EL (cell line): ENCODE results near the gene CLDN3.
A peak's percentile ranks its signal among the peaks of the same experiment; 100 is the strongest.

Experiments used
- DNase-seq: peaks from one replicate; pipeline ENCODE4 v3.0.0-alpha.2; 2016

The CLDN3 gene

GRCh38 chr7:73770860-73771670 is 995 bp upstream of the CLDN3 start:
- no peak for DNase-seq

GRCh38 chr7:73769481-73770001 is 529 bp downstream of the CLDN3 start:
- DNase-seq, result no peak

- DNase-seq, result no peak
Measured at GRCh38 chr7:73768641-73769480, 1.2 kb downstream of the CLDN3 start.

- DNase-seq, result no peak
Measured at GRCh38 chr7:73766556-73767229, 3.4 kb downstream of the CLDN3 start.

GRCh38 chr7:73762659-73762999 is 7.4 kb downstream of the CLDN3 start:
- no peak for DNase-seq

GRCh38 chr7:73761854-73762658 is 8.0 kb downstream of the CLDN3 start:
- no peak for DNase-seq

- no peak for DNase-seq
Measured at GRCh38 chr7:73758581-73759138, 11.4 kb downstream of the CLDN3 start.

- no peak for DNase-seq
Measured at GRCh38 chr7:73749931-73750776, 19.9 kb downstream of the CLDN3 start.

- DNase-seq, result no peak
Measured at GRCh38 chr7:73746378-73746777, 23.7 kb downstream of the CLDN3 start.

GRCh38 chr7:73742753-73743641 is 27.1 kb downstream of the CLDN3 start:
- no peak for DNase-seq

- DNase-seq, result no peak
Measured at GRCh38 chr7:73742338-73742752, 27.7 kb downstream of the CLDN3 start.

- no peak for DNase-seq
Measured at GRCh38 chr7:73741600-73741999, 28.5 kb downstream of the CLDN3 start.

- no peak for DNase-seq
Measured at GRCh38 chr7:73740771-73741170, 29.3 kb downstream of the CLDN3 start.

GRCh38 chr7:73740212-73740611 is 29.9 kb downstream of the CLDN3 start:
- DNase-seq, result no peak

GRCh38 chr7:73739387-73739767 is 30.7 kb downstream of the CLDN3 start:
- DNase-seq, result no peak

- DNase-seq, result peak; percentile 92
Measured at GRCh38 chr7:73738612-73739386, 31.3 kb downstream of the CLDN3 start, which contains the start of gene ABHD11. ABHD11 (minus strand) TSS chr7:73738802; CDS start chr7:73738770, 32 bp downstream.

- DNase-seq, result peak; percentile 64
Measured at GRCh38 chr7:73738220-73738611, 31.9 kb downstream of the CLDN3 start.

- DNase-seq, result no peak
Measured at GRCh38 chr7:73737491-73738219, 32.4 kb downstream of the CLDN3 start.
